ENCODE results near the gene SRRM3. TPM values are rescaled to one million over a fixed set of nuclear protein-coding genes. Genes with fewer than 3 reads are reported as not detected.
"Not testable (repeated sequence)": the region's sequence is repeated elsewhere in the genome, so short reads cannot be mapped to it uniquely, and the experiment has no call there.

The SRRM3 gene
- total RNA-seq, 2 experiments from 2014 or later, result not detected

DNA sequence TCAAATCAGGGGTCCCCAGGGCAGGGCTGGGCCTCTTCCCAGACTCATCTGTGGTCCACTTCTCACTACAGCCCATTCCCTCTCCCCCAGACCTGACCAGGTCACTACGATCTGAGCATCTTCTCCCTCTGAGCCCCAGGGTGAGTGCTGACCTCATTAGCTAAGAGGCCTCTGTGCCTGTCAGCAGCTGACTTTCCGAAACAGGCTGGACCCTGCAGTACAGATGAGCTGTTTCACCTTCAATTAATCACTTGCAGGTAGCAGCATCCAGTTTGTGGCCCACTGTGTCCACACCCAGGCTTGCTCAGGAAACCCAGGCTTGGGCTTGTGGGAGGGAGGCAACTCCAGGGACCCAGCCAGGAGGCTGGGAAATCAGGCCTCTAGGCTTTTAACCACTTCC lies 24.3 kb downstream of the SRRM3 start:
- H3K4me1 ChIP-seq (ENCODE audit: insufficient read depth, low read length, poor library complexity, severe bottlenecking), result no peaks in the 10 kb centered on the region
- TF ChIP-seq, protein P1, sequence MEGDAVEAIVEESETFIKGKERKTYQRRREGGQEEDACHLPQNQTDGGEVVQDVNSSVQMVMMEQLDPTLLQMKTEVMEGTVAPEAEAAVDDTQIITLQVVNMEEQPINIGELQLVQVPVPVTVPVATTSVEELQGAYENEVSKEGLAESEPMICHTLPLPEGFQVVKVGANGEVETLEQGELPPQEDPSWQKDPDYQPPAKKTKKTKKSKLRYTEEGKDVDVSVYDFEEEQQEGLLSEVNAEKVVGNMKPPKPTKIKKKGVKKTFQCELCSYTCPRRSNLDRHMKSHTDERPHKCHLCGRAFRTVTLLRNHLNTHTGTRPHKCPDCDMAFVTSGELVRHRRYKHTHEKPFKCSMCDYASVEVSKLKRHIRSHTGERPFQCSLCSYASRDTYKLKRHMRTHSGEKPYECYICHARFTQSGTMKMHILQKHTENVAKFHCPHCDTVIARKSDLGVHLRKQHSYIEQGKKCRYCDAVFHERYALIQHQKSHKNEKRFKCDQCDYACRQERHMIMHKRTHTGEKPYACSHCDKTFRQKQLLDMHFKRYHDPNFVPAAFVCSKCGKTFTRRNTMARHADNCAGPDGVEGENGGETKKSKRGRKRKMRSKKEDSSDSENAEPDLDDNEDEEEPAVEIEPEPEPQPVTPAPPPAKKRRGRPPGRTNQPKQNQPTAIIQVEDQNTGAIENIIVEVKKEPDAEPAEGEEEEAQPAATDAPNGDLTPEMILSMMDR (conservative IDR thresholded peaks at IDR 0.05; ENCODE audit: low read length), result no peak
- TF ChIP-seq EZH2phosphoT487 (IDR thresholded peaks at IDR 0.05; ENCODE audit: borderline replicate concordance, low read depth, low read length), result no peak
- no peak overlapping the region for H3K27ac ChIP-seq (ENCODE audit: low read depth, low read length, poor library complexity, severe bottlenecking)
- no peaks in the 10 kb centered on the region for H3K9me2 ChIP-seq (ENCODE audit: insufficient read depth, low read length)
- intact Hi-C loops (cut with micrococcal nuclease; ENCODE audit: unreplicated experiment), result no loop called here
- H3K79me2 ChIP-seq (ENCODE audit: insufficient read depth, low read depth, low read length), result no peaks in the 10 kb centered on the region
- no peaks in the 10 kb centered on the region for H3K36me3 ChIP-seq (ENCODE audit: insufficient read depth, low read length)
- CTCF ChIA-PET (ENCODE audit: unreplicated experiment), result interaction anchor here (0.5 kb wide), 1 partner anchor 406 kb away, joined by 3 read pairs; no protein-coding TSS in a partner anchor
- BruUV-seq (replicated peaks), result no TSS peak
- no peak overlapping the region for H3K4me2 ChIP-seq (ENCODE audit: low read length)
- H2AFZ ChIP-seq (ENCODE audit: low read length), result no peak overlapping the region
- H3K4me3 ChIP-seq (ENCODE audit: low read depth, low read length, poor library complexity, severe bottlenecking), result no peak overlapping the region
- H4K20me1 ChIP-seq (ENCODE audit: insufficient read depth, low read length), result no peaks in the 10 kb centered on the region
- H3K9me3 ChIP-seq (ENCODE audit: low read length), result no peaks in the 10 kb centered on the region
- POLR2A ChIA-PET, result no interaction called here
- DNase-seq (ENCODE audit: low spot score), result no peak

DNA sequence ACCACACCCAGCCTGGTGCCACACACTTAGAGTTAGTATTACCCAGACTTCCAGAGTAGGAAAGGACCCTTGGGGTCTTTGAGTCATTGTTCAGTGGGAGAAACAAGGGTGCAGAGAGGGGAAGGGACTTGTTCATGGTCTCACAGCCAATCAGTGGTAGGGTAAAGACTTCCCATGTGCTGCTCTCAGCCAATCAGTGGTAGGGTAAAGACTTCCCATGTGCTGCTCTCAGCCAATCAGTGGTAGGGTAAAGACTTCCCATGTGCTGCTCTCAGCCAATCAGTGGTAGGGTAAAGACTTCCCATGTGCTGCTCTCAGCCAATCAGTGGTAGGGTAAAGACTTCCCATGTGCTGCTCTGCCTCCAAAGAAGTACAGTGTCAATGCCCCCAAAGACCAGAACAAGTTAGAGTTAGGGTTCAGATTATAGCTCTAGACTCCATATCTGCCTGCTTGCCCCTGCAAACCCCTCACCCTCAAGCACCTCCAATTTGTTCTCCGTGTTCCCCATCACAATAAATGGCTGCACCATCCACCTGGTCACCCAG lies 25.3 kb downstream of the SRRM3 start:
- POLR2A ChIA-PET, result not testable (repeated sequence)

DNA sequence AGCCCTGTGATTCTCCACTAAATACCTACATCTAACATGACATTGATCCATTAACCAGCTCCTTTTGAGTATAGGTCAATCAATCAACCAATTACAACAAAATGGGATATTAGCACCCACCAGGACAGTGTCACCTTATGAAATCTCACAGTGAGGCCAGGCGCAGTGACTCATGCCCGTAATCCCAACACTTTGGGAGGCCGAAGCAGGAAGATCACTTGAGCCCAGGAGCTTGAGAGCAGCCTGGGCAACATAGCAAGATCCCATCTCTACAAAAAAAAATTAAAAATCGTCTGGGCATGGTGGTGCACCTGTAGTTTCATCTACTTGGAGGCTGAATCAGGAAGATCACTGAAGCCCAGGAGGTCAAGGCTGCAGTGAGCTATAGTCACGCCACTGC lies 28.5 kb downstream of the SRRM3 start:
- CTCF ChIA-PET (ENCODE audit: unreplicated experiment), result no interaction called here
- Histone ChIP-seq H4K20me1 (ENCODE audit: insufficient read depth, low read length) (no peaks in the 10 kb centered on the region), H3K4me2 (ENCODE audit: low read length) (no peak overlapping the region), H3K9me2 (ENCODE audit: insufficient read depth, low read length) (no peaks in the 10 kb centered on the region), H3K27ac (ENCODE audit: low read depth, low read length, poor library complexity, severe bottlenecking) (no peak overlapping the region), H3K4me1 (ENCODE audit: insufficient read depth, low read length, poor library complexity, severe bottlenecking) (no peaks in the 10 kb centered on the region), H3K4me3 (ENCODE audit: low read depth, low read length, poor library complexity, severe bottlenecking) (no peak overlapping the region), H3K9me3 (ENCODE audit: low read length) (no peaks in the 10 kb centered on the region), H2AFZ (ENCODE audit: low read length) (no peak overlapping the region), H3K36me3 (ENCODE audit: insufficient read depth, low read length) (no peaks in the 10 kb centered on the region), H3K79me2 (ENCODE audit: insufficient read depth, low read depth, low read length) (no peaks in the 10 kb centered on the region)
- TF ChIP-seq, protein P1 (conservative IDR thresholded peaks at IDR 0.05; ENCODE audit: low read length), result no peak
- TF ChIP-seq EZH2phosphoT487 (IDR thresholded peaks at IDR 0.05; ENCODE audit: borderline replicate concordance, low read depth, low read length), result no peak
- POLR2A ChIA-PET, result interaction anchor here (0.8 kb wide), 1 partner anchor 174 kb away, joined by 3 read pairs; no protein-coding TSS in a partner anchor
- BruUV-seq (replicated peaks), result no TSS peak
- no peak for DNase-seq (ENCODE audit: low spot score)
- intact Hi-C loops (cut with micrococcal nuclease; ENCODE audit: unreplicated experiment), result no loop called here

More for the DNA sequence above, 25.3 kb downstream of the SRRM3 start:
- DNase-seq (ENCODE audit: low spot score); H3K4me2 ChIP-seq (ENCODE audit: low read length); H3K36me3 ChIP-seq (ENCODE audit: insufficient read depth, low read length); BruUV-seq (replicated peaks); H4K20me1 ChIP-seq (ENCODE audit: insufficient read depth, low read length); CTCF ChIA-PET (ENCODE audit: unreplicated experiment); H3K9me3 ChIP-seq (ENCODE audit: low read length); H3K27ac ChIP-seq (ENCODE audit: low read depth, low read length, poor library complexity, severe bottlenecking); H2AFZ ChIP-seq (ENCODE audit: low read length); H3K4me1 ChIP-seq (ENCODE audit: insufficient read depth, low read length, poor library complexity, severe bottlenecking); H3K4me3 ChIP-seq (ENCODE audit: low read depth, low read length, poor library complexity, severe bottlenecking); intact Hi-C loops (cut with micrococcal nuclease; ENCODE audit: unreplicated experiment); H3K9me2 ChIP-seq (ENCODE audit: insufficient read depth, low read length); H3K79me2 ChIP-seq (ENCODE audit: insufficient read depth, low read depth, low read length): not testable (repeated sequence)
